Adrenal gland (tissue), 5 donors: ENCODE measurements around the gene ERC2.

Experiments
- CTCF ChIP-seq, 6 experiments: fragments of 450-650 bp in 4 of 6; fragments of 200-600 bp in 2 of 6; sonication (generic) in 1 of 6; IDR thresholded peaks; 1 replicate in 5 of 6; 2 replicates in 1 of 6; pipeline versions ENCODE4 v1.5.1 to v1.8.0; 2016 to 2021; ENCODE audit warnings: antibody characterized with exemption in 6 of 6, mild to moderate bottlenecking in 2 of 6, moderate library complexity in 1 of 6
- POLR2A ChIP-seq, 2 donors: fragments of 450-650 bp; IDR thresholded peaks; one replicate each; pipeline ENCODE4 v1.6.1; 2017; ENCODE audit warnings: antibody characterized with exemption in 2 of 2, mild to moderate bottlenecking in 2 of 2, moderate library complexity in 1 of 2
- donor health status: DM: no; HTN: no; CAD: no.

DNA sequence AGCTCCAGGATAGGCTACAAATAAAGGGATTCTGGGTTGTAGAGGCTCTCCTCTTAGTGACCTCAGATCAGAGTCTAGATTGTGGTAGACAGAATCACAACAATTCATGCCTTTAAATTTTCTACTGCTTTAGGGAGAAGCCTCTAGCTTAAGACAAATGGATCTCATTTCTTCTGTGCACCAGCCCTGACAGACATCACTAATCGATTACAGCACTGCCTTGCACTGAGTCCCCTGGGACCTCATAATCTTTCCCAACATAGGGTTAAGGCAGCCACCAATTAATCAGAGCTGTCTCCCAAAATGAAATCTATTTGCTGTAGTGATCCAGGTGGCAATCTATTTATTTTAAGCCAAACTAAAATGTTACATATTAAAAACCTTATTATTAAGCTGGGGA lies 544.6 kb downstream of the ERC2 start:
- TF ChIP-seq POLR2A (IDR thresholded peaks at IDR 0.05) (no peak), CTCF (IDR thresholded peaks at IDR 0.05) (no peak)
